ENCODE measurements around the gene RGP1.

The RGP1 gene

GRCh38 chr9:35713578-35713977 lies 35.5 kb upstream of the RGP1 start:
- TF ChIP-seq CSRNP3 (CRISPR knock-in tag; IDR thresholded peaks at IDR 0.05) (no peak), POU6F1 (CRISPR knock-in tag; IDR thresholded peaks at IDR 0.05; ENCODE audit: borderline replicate concordance, low read depth) (no peak), ZNF565 (CRISPR knock-in tag; conservative IDR thresholded peaks at IDR 0.05; ENCODE audit: low read depth) (no peak), BACH2 (CRISPR knock-in tag; IDR thresholded peaks at IDR 0.05; ENCODE audit: borderline replicate concordance) (no peak), RARB (CRISPR knock-in tag; IDR thresholded peaks at IDR 0.05) (no peak), ZFP30 (CRISPR knock-in tag; IDR thresholded peaks at IDR 0.05) (no peak), ARNTL (CRISPR knock-in tag; IDR thresholded peaks at IDR 0.05; ENCODE audit: borderline replicate concordance, low read depth) (no peak), ISL1 (CRISPR knock-in tag; IDR thresholded peaks at IDR 0.05) (no peak), ZNF70 (CRISPR knock-in tag; IDR thresholded peaks at IDR 0.05) (no peak), SNAI2 (CRISPR knock-in tag; IDR thresholded peaks at IDR 0.05) (no peak), CREB5 (CRISPR knock-in tag; IDR thresholded peaks at IDR 0.05; ENCODE audit: low read depth) (no peak)

DNA sequence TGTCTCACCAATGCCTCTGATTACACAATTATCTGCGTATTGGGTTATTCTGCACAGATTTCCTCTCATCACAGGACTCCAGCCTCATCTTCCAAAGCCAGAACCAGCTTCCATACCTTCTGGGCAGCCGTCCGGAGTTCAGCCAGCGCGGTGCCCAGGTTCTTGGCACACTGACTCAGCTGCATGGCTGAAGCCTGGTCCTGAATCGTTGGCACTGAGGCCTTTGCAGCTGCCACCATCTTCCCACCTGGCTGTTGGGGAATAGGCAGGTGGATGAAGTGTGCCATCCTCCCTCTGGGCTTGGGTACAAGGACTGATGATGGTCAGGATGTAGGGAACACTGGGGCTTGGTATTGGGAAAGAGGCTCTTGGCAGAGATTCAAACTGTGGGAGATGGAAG lies 35.0 kb upstream of the RGP1 start:
- TF ChIP-seq ESRRG (CRISPR knock-in tag; IDR thresholded peaks at IDR 0.05) (no peak), CSDC2 (CRISPR knock-in tag; IDR thresholded peaks at IDR 0.05) (no peak), ZFP3 (CRISPR knock-in tag; IDR thresholded peaks at IDR 0.05) (no peak), OSR1 (CRISPR knock-in tag; IDR thresholded peaks at IDR 0.05) (no peak), ARNTL (CRISPR knock-in tag; IDR thresholded peaks at IDR 0.05; ENCODE audit: borderline replicate concordance, low read depth) (no peak), SNAI2 (CRISPR knock-in tag; IDR thresholded peaks at IDR 0.05) (no peak), CSRNP3 (CRISPR knock-in tag; IDR thresholded peaks at IDR 0.05) (no peak), PPARA (CRISPR knock-in tag; IDR thresholded peaks at IDR 0.05; ENCODE audit: borderline replicate concordance) (no peak), ZC3H10 (CRISPR knock-in tag; IDR thresholded peaks at IDR 0.05) (no peak), RARB (CRISPR knock-in tag; IDR thresholded peaks at IDR 0.05) (no peak), CREB5 (CRISPR knock-in tag; IDR thresholded peaks at IDR 0.05; ENCODE audit: low read depth) (no peak)
- TF ChIP-seq, protein P1, sequence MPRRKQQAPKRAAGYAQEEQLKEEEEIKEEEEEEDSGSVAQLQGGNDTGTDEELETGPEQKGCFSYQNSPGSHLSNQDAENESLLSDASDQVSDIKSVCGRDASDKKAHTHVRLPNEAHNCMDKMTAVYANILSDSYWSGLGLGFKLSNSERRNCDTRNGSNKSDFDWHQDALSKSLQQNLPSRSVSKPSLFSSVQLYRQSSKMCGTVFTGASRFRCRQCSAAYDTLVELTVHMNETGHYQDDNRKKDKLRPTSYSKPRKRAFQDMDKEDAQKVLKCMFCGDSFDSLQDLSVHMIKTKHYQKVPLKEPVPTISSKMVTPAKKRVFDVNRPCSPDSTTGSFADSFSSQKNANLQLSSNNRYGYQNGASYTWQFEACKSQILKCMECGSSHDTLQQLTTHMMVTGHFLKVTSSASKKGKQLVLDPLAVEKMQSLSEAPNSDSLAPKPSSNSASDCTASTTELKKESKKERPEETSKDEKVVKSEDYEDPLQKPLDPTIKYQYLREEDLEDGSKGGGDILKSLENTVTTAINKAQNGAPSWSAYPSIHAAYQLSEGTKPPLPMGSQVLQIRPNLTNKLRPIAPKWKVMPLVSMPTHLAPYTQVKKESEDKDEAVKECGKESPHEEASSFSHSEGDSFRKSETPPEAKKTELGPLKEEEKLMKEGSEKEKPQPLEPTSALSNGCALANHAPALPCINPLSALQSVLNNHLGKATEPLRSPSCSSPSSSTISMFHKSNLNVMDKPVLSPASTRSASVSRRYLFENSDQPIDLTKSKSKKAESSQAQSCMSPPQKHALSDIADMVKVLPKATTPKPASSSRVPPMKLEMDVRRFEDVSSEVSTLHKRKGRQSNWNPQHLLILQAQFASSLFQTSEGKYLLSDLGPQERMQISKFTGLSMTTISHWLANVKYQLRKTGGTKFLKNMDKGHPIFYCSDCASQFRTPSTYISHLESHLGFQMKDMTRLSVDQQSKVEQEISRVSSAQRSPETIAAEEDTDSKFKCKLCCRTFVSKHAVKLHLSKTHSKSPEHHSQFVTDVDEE (CRISPR knock-in tag; IDR thresholded peaks at IDR 0.05) = no peak
- ATAC-seq = no peak

More at GRCh38 chr9:35713578-35713977, 35.5 kb upstream of the RGP1 start:
- no peak for ATAC-seq

DNA sequence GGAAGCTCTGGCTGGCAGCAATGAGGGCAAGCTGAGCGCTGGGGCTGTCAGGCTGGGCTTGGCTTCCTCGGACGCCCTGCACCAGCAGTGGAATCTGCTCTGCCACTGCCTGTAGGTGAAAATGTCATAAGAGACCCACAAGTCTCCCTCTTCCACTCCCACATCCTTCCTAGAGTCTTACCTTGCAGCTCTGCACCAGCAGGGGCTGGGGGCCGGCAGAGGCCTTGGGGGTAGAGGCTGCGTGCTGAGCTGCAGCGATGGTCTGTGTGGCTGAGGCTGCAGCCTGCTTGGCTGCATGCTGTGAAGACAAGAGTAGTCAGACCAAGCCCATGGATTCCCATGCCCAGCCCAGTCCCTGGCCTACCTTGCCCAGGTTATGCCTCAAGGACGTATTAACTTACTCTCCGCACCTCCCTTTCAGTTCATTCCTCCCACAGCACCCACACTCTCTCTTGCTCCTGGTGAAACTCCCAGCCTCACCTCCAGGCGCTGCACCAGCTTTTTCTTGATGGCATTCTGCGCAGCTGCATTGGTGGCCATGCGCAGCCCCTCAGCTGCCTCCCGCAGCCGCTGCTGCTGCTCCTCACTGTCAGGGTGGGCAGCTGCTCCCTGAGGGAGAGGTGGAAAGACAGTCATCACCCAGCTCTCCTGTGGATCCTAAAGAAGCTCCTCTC lies 34.4 kb upstream of the RGP1 start:
- no peak for ATAC-seq
- TF ChIP-seq BACH2 (CRISPR knock-in tag; IDR thresholded peaks at IDR 0.05; ENCODE audit: borderline replicate concordance) = no peak
- no peak for TF ChIP-seq PPARA (CRISPR knock-in tag; IDR thresholded peaks at IDR 0.05; ENCODE audit: borderline replicate concordance)
- TF ChIP-seq, protein P1 (CRISPR knock-in tag; IDR thresholded peaks at IDR 0.05) = no peak
- no peak for TF ChIP-seq ZFP3 (CRISPR knock-in tag; IDR thresholded peaks at IDR 0.05)
- no peak for TF ChIP-seq ISL1 (CRISPR knock-in tag; IDR thresholded peaks at IDR 0.05)
- no peak for TF ChIP-seq CSDC2 (CRISPR knock-in tag; IDR thresholded peaks at IDR 0.05)
- TF ChIP-seq ZC3H10 (CRISPR knock-in tag; IDR thresholded peaks at IDR 0.05) = no peak
